Type B pancreatic cell (in vitro differentiated cells): ENCODE results near the gene HECA. TPM values are rescaled to one million over a fixed set of nuclear protein-coding genes. Genes with fewer than 3 reads are reported as not detected.

Source experiments
- DNase-seq: peaks from one replicate; pipeline ENCODE4 v3.0.0; 2021; ENCODE audit warnings: mixed read lengths; ENCODE audit not compliant: unreplicated experiment; ENCODE audit errors: extremely low spot score
- H3K27ac Mint-ChIP-seq: 2 replicates; pipeline ENCODE4 v1.8.0; 2021; ENCODE audit warnings: mild to moderate bottlenecking, mixed read lengths
- H3K27me3 Mint-ChIP-seq: 2 replicates; pipeline ENCODE4 v1.8.0; 2021; ENCODE audit warnings: mixed read lengths
- H3K36me3 Mint-ChIP-seq: 2 replicates; pipeline ENCODE4 v1.8.0; 2021; ENCODE audit warnings: mixed read lengths
- H3K4me1 Mint-ChIP-seq: one replicate; pipeline ENCODE4 v1.8.0; 2021; ENCODE audit warnings: mixed read lengths; ENCODE audit not compliant: unreplicated experiment
- H3K4me3 Mint-ChIP-seq: 2 replicates; pipeline ENCODE4 v1.8.0; 2021; ENCODE audit warnings: mild to moderate bottlenecking, mixed read lengths
- H3K9me3 Mint-ChIP-seq: 2 replicates; pipeline ENCODE4 v1.8.0; 2021; ENCODE audit warnings: mixed read lengths
- total RNA-seq: library from RNA; stranded (reverse); gene quantifications from 2 replicates; pipeline ENCODE4 v1.2.1, GENCODE V29; 2021; ENCODE audit warnings: low replicate concordance
- TF ChIP-seq, protein P1 (sequence below): fragments of 200-600 bp; sonication (generic); conservative IDR thresholded peaks from 2 replicates; pipeline ENCODE4 v1.5.0; 2021; ENCODE audit warnings: antibody characterized with exemption, mild to moderate bottlenecking

HECA gene
- total RNA-seq, 1 donor from 2014 or later = 17.8 TPM

DNA sequence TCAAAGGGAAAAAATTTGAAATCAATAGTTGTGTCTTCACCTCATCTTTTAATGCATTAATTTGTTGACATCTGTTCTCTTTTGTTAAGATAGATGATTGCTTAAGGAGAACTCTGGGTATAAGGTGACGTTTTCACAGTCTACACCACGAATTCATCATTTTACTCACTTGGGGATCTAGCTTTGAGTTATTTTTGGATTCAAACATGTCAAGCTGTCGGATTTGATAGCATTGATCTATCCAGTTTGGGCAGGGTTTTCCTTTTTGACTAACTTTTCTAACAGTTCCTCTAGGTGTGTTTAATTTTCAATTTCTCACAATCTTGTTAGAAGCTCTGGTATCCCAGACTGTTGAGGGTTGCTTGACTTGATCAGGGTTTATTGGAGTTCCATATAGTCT, 49.6 kb downstream of the HECA start:
- Mint-ChIP-seq H3K4me1 (no peaks in the 10 kb centered on the region), H3K9me3 (no peaks in the 10 kb centered on the region), H3K36me3 (peaks cover 14% of the 10 kb centered on the region), H3K4me3 (no peak overlapping the region), H3K27me3 (no peaks in the 10 kb centered on the region), H3K27ac (no peak overlapping the region)
- DNase-seq = no peak
- TF ChIP-seq, protein P1, sequence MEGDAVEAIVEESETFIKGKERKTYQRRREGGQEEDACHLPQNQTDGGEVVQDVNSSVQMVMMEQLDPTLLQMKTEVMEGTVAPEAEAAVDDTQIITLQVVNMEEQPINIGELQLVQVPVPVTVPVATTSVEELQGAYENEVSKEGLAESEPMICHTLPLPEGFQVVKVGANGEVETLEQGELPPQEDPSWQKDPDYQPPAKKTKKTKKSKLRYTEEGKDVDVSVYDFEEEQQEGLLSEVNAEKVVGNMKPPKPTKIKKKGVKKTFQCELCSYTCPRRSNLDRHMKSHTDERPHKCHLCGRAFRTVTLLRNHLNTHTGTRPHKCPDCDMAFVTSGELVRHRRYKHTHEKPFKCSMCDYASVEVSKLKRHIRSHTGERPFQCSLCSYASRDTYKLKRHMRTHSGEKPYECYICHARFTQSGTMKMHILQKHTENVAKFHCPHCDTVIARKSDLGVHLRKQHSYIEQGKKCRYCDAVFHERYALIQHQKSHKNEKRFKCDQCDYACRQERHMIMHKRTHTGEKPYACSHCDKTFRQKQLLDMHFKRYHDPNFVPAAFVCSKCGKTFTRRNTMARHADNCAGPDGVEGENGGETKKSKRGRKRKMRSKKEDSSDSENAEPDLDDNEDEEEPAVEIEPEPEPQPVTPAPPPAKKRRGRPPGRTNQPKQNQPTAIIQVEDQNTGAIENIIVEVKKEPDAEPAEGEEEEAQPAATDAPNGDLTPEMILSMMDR = no peak

DNA sequence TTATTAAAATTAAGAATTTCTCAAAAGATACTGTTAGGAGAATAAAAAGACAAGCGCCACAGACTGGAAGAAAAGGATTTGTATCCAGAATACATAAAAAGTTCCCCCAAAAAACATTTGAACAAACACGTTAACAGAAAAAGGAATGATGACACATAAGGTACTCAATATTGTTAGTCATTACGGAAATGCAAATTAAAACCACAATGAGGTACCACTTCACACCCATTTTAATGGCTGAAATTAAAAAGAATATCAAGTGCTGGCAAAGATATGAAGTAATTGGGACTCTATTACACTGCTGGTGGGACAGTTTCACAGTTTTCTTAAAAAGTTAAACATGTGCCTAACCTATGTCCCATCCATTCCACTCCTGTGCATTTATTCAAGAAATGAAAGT, 51.4 kb downstream of the HECA start:
- Mint-ChIP-seq H3K4me3 (no peak overlapping the region), H3K4me1 (no peaks in the 10 kb centered on the region), H3K27me3 (no peaks in the 10 kb centered on the region), H3K9me3 (no peaks in the 10 kb centered on the region), H3K36me3 (peaks cover 4% of the 10 kb centered on the region), H3K27ac (no peak overlapping the region)
- DNase-seq = no peak
- TF ChIP-seq, protein P1 = no peak

DNA sequence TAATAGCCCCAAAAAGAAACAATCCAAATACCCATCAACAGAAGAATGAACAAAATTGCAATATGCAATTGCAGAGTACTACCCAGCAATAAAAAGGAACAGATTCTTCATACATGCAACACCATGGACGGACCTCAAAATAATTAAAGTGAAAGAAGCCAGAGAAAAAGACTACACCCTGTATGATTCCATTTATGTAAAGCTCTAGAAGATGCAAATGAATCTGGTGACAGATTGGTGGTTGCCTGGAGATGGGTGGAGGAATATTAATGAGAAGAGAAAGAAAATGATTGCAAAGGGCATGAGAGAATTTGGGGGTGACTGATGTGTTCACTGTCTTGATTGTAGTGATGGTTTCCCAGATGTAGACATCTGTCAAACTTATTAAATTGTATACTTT, 51.8 kb downstream of the HECA start:
- Mint-ChIP-seq H3K4me1 (no peaks in the 10 kb centered on the region), H3K9me3 (no peaks in the 10 kb centered on the region), H3K27ac (no peak overlapping the region), H3K4me3 (no peak overlapping the region), H3K27me3 (no peaks in the 10 kb centered on the region), H3K36me3 (peaks cover 3% of the 10 kb centered on the region)
- TF ChIP-seq, protein P1 = no peak
- DNase-seq = no peak

DNA sequence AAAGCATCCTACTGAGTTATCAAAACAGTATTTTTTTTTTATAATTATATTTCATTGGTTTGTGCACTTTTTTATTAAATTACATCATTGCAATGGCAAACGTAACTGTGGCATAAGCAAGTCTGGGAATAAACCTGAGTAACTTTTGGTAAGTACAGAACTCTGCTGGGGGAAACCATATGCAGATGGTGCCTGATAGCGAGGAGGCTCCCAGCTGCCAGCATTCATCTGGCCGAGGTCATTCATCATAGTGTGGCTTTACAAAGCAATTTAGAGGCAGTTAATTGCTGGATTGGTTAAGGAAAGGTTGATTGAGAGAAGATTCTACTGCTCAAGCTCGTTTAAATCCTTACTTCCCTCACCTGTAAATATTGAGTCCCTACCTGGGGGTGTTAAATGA, 52.6 kb downstream of the HECA start:
- Mint-ChIP-seq H3K27ac (no peak overlapping the region), H3K36me3 (no peaks in the 10 kb centered on the region), H3K9me3 (no peaks in the 10 kb centered on the region), H3K4me3 (no peak overlapping the region), H3K4me1 (no peaks in the 10 kb centered on the region), H3K27me3 (no peaks in the 10 kb centered on the region)
- DNase-seq = no peak
- TF ChIP-seq, protein P1 = no peak

DNA sequence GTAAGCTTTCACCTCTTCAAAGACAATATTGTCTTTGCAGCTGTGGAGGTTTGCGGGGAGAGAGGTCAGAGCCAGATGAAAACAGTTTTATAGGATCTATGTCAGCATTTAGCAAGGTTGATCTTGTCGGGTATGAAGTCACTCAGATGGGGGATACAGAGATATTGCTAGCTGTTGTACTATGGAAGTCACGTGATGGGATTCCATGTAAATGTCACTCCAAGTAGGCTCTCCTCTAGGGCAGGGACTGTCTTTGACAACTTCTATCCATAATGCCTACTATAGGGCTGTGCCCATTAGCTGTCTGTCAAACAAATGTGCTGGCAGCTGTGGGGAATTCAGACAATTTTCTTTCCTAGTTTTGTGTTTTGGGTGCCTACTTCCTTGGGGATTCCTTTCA, 54.8 kb downstream of the HECA start:
- H3K27me3 Mint-ChIP-seq = no peaks in the 10 kb centered on the region
- H3K27ac Mint-ChIP-seq = no peak overlapping the region
- DNase-seq = no peak
- TF ChIP-seq, protein P1 = no peak
- no peaks in the 10 kb centered on the region for H3K9me3 Mint-ChIP-seq
- no peaks in the 10 kb centered on the region for H3K36me3 Mint-ChIP-seq
- H3K4me3 Mint-ChIP-seq = no peak overlapping the region
- H3K4me1 Mint-ChIP-seq = no peaks in the 10 kb centered on the region

DNA sequence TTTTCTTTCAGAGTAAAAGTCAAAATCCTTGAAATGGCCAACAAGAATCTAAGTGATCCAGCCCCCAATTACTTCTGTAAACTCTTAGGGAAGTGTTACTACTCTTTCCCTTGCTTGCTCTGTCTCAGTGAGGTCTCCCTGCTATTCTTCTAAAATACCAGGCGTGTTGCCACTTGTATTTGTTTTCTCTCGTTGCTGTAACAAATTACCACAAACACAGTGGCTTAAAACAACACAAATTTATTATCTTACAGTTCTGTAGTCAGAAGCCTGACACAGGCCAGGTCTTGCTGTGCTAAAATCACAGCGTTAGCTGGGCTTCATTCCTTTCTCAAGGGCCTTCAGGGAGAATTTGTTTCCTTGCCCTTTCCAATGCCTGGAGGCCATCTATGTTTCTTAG, 59.9 kb downstream of the HECA start:
- no peaks in the 10 kb centered on the region for H3K27me3 Mint-ChIP-seq
- no peaks in the 10 kb centered on the region for H3K36me3 Mint-ChIP-seq
- H3K4me1 Mint-ChIP-seq = no peaks in the 10 kb centered on the region
- TF ChIP-seq, protein P1 = no peak
- H3K27ac Mint-ChIP-seq = no peak overlapping the region
- no peak overlapping the region for H3K4me3 Mint-ChIP-seq
- DNase-seq = no peak
- no peaks in the 10 kb centered on the region for H3K9me3 Mint-ChIP-seq
